IMR-90 (cell line): ENCODE data around the gene TBC1D17.

Experiments used
- BHLHE40 ChIP-seq: fragments of 150-350 bp; IDR thresholded peaks from 2 replicates; pipeline ENCODE4 v1.6.1; 2016; ENCODE audit warnings: mild to moderate bottlenecking, low read depth, low read length
- CEBPB ChIP-seq: IDR thresholded peaks from 2 replicates; pipeline ENCODE4 v1.6.1; 2012; ENCODE audit warnings: low read depth, low read length, improper control_type of control experiment
- CHD1 ChIP-seq: IDR thresholded peaks from 2 replicates; pipeline ENCODE4 v1.6.1; 2012; ENCODE audit warnings: low read depth, low read length, improper control_type of control experiment
- CTCF ChIP-seq: conservative IDR thresholded peaks from 2 replicates; pipeline ENCODE4 v1.5.1; 2012; ENCODE audit warnings: mild to moderate bottlenecking, low read depth, low read length, improper control_type of control experiment
- FOS ChIP-seq: fragments of 150-350 bp; IDR thresholded peaks from 2 replicates; pipeline ENCODE4 v1.6.1; 2016; ENCODE audit warnings: low read depth, low read length
- MAFK ChIP-seq: IDR thresholded peaks from 2 replicates; pipeline ENCODE4 v1.6.1; 2012; ENCODE audit warnings: low read depth, low read length, improper control_type of control experiment
- MAZ ChIP-seq: IDR thresholded peaks from 2 replicates; pipeline ENCODE4 v1.6.1; 2012; ENCODE audit warnings: low read depth, mild to moderate bottlenecking, low read length, improper control_type of control experiment, moderate library complexity, borderline replicate concordance
- MXI1 ChIP-seq: IDR thresholded peaks from 2 replicates; pipeline ENCODE4 v1.6.1; 2012; ENCODE audit warnings: low read depth, mild to moderate bottlenecking, low read length, moderate library complexity, borderline replicate concordance
- NFE2L2 ChIP-seq: fragments of 150-350 bp; IDR thresholded peaks from 2 replicates; pipeline ENCODE4 v1.6.1; 2016; ENCODE audit warnings: low read depth, mild to moderate bottlenecking, low read length
- POLR2A ChIP-seq: IDR thresholded peaks from 2 replicates; pipeline ENCODE4 v1.6.1; 2012; ENCODE audit warnings: mild to moderate bottlenecking, low read depth, low read length
- RAD21 ChIP-seq: IDR thresholded peaks from 2 replicates; pipeline ENCODE4 v1.6.1; 2012; ENCODE audit warnings: low read length, improper control_type of control experiment
- SMC3 ChIP-seq: fragments of 150-350 bp; IDR thresholded peaks from 2 replicates; pipeline ENCODE4 v1.6.1; 2016; ENCODE audit warnings: low read depth, mild to moderate bottlenecking, antibody characterized with exemption, low read length, moderate library complexity
- USF2 ChIP-seq: fragments of 150-350 bp; IDR thresholded peaks from 2 replicates; pipeline ENCODE4 v1.6.1; 2017; ENCODE audit warnings: mild to moderate bottlenecking, antibody characterized with exemption, low read length, low read depth

- no peak for TF ChIP-seq CTCF
- no peak for TF ChIP-seq RAD21
- TF ChIP-seq MXI1 = no peak
- TF ChIP-seq POLR2A = no peak
- no peak for TF ChIP-seq CEBPB
- TF ChIP-seq FOS = no peak
- TF ChIP-seq MAFK = no peak
- no peak for TF ChIP-seq USF2
- TF ChIP-seq SMC3 = no peak
- TF ChIP-seq CHD1 = no peak
- TF ChIP-seq MAZ = no peak
- no peak for TF ChIP-seq NFE2L2
- TF ChIP-seq BHLHE40 = no peak
Measured at GRCh38 chr19:49882643-49883042, 5.1 kb downstream of the TBC1D17 start.
